ENCODE results near the gene EDDM13. TPM values are rescaled to one million over a fixed set of nuclear protein-coding genes. Genes with fewer than 3 reads are reported as not detected.

EDDM13 gene
- total and polyA plus RNA-seq, 2 donors (not counting 3 experiments of a cell fraction or from before 2014, with no cell fraction given), result 0.51 TPM; not detected in 1

GRCh38 chr19:56304243-56304642 lies 31.7 kb downstream of the EDDM13 start:
- peaks cover 0 to 3% of the 10 kb centered on the region in 2 experiments for H3K36me3 ChIP-seq (ENCODE audit: control insufficient read depth in 2 of 2, extremely low read depth in 1 of 2, insufficient read depth in 2 of 2, low read length in 2 of 2)
- dilution Hi-C loops (cut with MboI; ENCODE audit: extremely low pct_ligation_motif_present, low sequenced_read_pairs) (no loop called here), intact Hi-C loops (cut with micrococcal nuclease) (no loop called here)
- no peaks in the 10 kb centered on the region for H4K20me1 ChIP-seq (replicated peaks; ENCODE audit: control insufficient read depth, extremely low read depth, insufficient read depth, low read length)
- POLR2A ChIA-PET, result no interaction called here
- no peak overlapping the region for H3K4me2 ChIP-seq (ENCODE audit: insufficient read depth, low read length)
- no peak for FAIRE-seq
- H3K27me3 ChIP-seq (ENCODE audit: control insufficient read depth in 2 of 2, insufficient read depth in 2 of 2, low read length in 2 of 2), result no peaks in the 10 kb centered on the region
- no peaks in the 10 kb centered on the region for H3K79me2 ChIP-seq (ENCODE audit: control insufficient read depth, insufficient read depth, low read length)
- no peak overlapping the region for H3K27ac ChIP-seq (ENCODE audit: insufficient read depth, low read depth, low read length)
- CTCF ChIA-PET, result no interaction called here
- H3K4me3 ChIP-seq (replicated peaks in 1 of 3; ENCODE audit: insufficient read depth in 1 of 3, low read depth in 1 of 3, low read length in 3 of 3), result no peak overlapping the region
- no TSS peak for BruUV-seq (replicated peaks)
- H2AFZ ChIP-seq (ENCODE audit: low read depth, low read length), result no peak overlapping the region
- no peaks in the 10 kb centered on the region for H3K9me1 ChIP-seq (replicated peaks; ENCODE audit: control insufficient read depth, extremely low read depth, insufficient read depth, low read length)
- H3K4me1 ChIP-seq (ENCODE audit: control insufficient read depth, extremely low read depth, insufficient read depth, low read length), result peaks cover 15% of the 10 kb centered on the region
- H3K9me3 ChIP-seq (replicated peaks; ENCODE audit: control insufficient read depth, insufficient read depth, low read length), result no peaks in the 10 kb centered on the region
- TF ChIP-seq EZH2 (IDR thresholded peaks at IDR 0.05; ENCODE audit: borderline replicate concordance, low read depth, low read length, severe bottlenecking) (no peak), JUN (IDR thresholded peaks at IDR 0.05; ENCODE audit: borderline replicate concordance, insufficient read depth, insufficient read length, low read depth) (no peak), MAX (IDR thresholded peaks at IDR 0.05; ENCODE audit: insufficient read depth, insufficient read length) (no peak), POLR2AphosphoS5 (IDR thresholded peaks at IDR 0.05; ENCODE audit: insufficient read depth, low read depth, low read length) (no peak), CTCF (IDR thresholded peaks at IDR 0.05; ENCODE audit: extremely low read depth in 1 of 2, insufficient read depth in 1 of 2, low read depth in 1 of 2, low read length in 2 of 2) (no peak), POLR2A (IDR thresholded peaks at IDR 0.05; ENCODE audit: low read depth, low read length) (no peak), MYC (IDR thresholded peaks at IDR 0.05; ENCODE audit: low read depth, low read length) (no peak), GATA2 (IDR thresholded peaks at IDR 0.05; ENCODE audit: insufficient read depth, insufficient read length, low read depth, low read length) (no peak), FOS (IDR thresholded peaks at IDR 0.05; ENCODE audit: borderline replicate concordance, insufficient read depth, low read length) (no peak)
- H3K9ac ChIP-seq (replicated peaks; ENCODE audit: extremely low read depth, insufficient read depth, low read length), result no peak overlapping the region
- no peak for DNase-seq (ENCODE audit: low read depth, low spot score)
